ENCODE measurements around the gene TRAPPC4. TPM values are rescaled to one million over a fixed set of nuclear protein-coding genes. Genes with fewer than 3 reads are reported as not detected.
A peak's percentile ranks its signal among the peaks of the same experiment; 100 is the strongest.

TRAPPC4 gene
- total RNA-seq, 1 donor from 2014 or later: 64.7 TPM

DNA sequence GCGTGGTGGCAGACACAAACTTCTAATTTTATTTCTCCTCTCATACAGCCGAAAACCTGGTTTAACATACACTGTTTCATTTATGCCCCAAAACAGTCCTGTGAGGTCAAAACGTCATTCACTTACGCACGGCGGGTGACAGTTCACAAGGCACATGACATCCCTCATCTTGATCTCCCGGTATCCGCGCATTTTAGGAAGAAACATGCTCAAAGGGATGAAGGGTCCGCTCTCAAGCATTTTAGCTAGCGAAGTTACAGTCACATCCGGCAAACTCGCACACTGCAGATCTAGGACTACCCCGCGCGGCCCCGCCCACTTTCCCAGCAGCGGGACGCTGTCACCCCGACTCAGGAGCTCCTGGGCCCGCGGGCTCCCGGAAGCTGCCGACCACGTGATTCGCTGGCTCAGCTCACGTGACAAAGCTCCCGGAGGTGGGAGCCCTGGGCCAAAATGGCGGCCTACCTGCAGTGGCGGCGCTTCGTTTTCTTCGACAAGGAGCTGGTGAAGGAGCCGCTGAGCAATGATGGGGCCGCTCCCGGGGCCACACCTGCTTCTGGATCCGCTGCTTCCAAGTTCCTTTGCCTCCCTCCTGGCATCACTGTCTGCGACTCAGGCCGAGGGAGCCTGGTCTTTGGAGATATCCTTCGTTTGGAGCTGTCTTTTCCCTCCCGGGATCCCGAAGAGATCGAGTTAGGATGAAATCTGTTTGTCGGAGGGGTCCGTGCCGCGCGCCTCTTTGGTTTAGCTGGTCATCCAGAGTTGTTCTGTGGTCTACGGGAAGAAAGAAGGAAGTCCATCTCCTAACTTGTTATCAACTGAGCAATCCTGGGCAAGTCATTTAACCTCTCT, 49.0 kb downstream of the TRAPPC4 start, which contains the start of gene VPS11:
Gene VPS11, plus strand, starts transcription at position 448 of the 852 bp plus-strand sequence. Its CDS starts 6 bp downstream, at position 454.
- DNase-seq (ENCODE audit: low read depth in 2 of 2): peak; percentile 86 to 96

Other genes starting within 250 kb of the TRAPPC4 start
- gene DDX6, start 227.6 kb upstream of the TRAPPC4 start, total RNA-seq: 85.2 and 92.0 TPM in 2 replicates
- gene CXCR5, start 134.9 kb upstream of the TRAPPC4 start, total RNA-seq: not detected in 2 replicates
- 4.5 and 8.2 TPM in 2 replicates for gene BCL9L, start 92.8 kb upstream of the TRAPPC4 start, total RNA-seq
- gene UPK2, start 62.5 kb upstream of the TRAPPC4 start, total RNA-seq: not detected in 2 replicates
- not detected in 2 replicates for gene FOXR1, start 47.0 kb upstream of the TRAPPC4 start, total RNA-seq
- gene CENATAC, start 20.6 kb upstream of the TRAPPC4 start, total RNA-seq: 6.2 and 8.7 TPM in 2 replicates
- 458 and 629 TPM in 2 replicates for gene RPS25, start 423 bp upstream of the TRAPPC4 start, total RNA-seq
- gene SLC37A4, start 12.1 kb downstream of the TRAPPC4 start, total RNA-seq: 14.5 and 18.1 TPM in 2 replicates
- 146 and 148 TPM in 2 replicates for gene HYOU1, start 38.4 kb downstream of the TRAPPC4 start, total RNA-seq
- gene VPS11, start 49.1 kb downstream of the TRAPPC4 start, total RNA-seq: 20.0 and 34.8 TPM in 2 replicates
- gene HMBS, start 66.1 kb downstream of the TRAPPC4 start, total RNA-seq: 3.8 and 4.5 TPM in 2 replicates
- 10.5 and 17.6 TPM in 2 replicates for gene DPAGT1, start 83.1 kb downstream of the TRAPPC4 start, total RNA-seq
- gene C2CD2L, start 88.6 kb downstream of the TRAPPC4 start, total RNA-seq: 1.7 and 3.4 TPM in 2 replicates
- 11.3 and 16.4 TPM in 2 replicates for gene HINFP, start 102.8 kb downstream of the TRAPPC4 start, total RNA-seq
- gene ABCG4, start 130.3 kb downstream of the TRAPPC4 start, total RNA-seq: under 0.01 TPM in 1 of 2 replicates, not detected in the other
- 11.0 and 16.1 TPM in 2 replicates for gene NLRX1, start 150.0 kb downstream of the TRAPPC4 start, total RNA-seq
- gene NHERF4, start 166.7 kb downstream of the TRAPPC4 start, total RNA-seq: not detected in 2 replicates
- 7.4 and 9.4 TPM in 2 replicates for gene CBL, start 187.6 kb downstream of the TRAPPC4 start, total RNA-seq

Measured in dermis microvascular lymphatic vessel endothelial cell (primary cell).